ENCODE measurements around the gene DPEP1. TPM values are rescaled to one million over a fixed set of nuclear protein-coding genes. Genes with fewer than 3 reads are reported as not detected.
"Not testable (repeated sequence)": the region's sequence is repeated elsewhere in the genome, so short reads cannot be mapped to it uniquely, and the experiment has no call there.

Gene DPEP1
- total RNA-seq, 1 donor from 2014 or later = 0.24 TPM

DNA sequence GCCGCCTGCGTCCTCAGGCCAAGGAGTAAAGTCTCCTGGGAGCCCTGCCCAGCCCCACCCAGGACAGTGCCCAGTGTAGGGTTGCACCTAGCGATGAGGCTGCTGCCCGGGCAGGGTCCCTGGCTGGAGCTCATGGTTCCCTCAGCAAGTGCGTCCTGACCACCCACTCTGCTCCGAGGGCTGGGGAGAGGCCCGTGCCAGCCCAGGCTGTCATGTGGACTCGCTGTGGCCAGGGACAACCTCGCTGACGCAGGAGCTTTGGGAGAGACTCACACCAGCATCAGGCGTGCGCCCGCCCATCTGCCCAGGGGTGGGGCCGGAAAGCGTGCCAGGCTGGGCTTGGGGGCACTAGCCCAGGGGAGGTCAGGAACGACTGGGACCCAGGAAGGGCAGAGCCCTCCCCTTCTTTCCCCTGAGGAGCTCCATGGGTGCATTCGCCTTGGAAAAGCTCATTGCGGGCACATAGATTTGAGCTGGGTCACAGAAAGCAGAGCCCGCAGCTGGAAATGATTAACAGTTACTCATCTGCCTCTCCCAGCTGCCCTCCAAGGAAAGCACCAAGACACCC, 19.7 kb downstream of the DPEP1 start:
- Histone ChIP-seq H4K20me1 (ENCODE audit: low read depth) (no peaks in the 10 kb centered on the region), H3K4me1 (no peaks in the 10 kb centered on the region), H3K36me3 (no peaks in the 10 kb centered on the region), H3K79me2 (ENCODE audit: low read depth) (no peaks in the 10 kb centered on the region), H3K4me3 (no peak overlapping the region), H3K27me3 (peaks cover 24% of the 10 kb centered on the region), H3F3A (ENCODE audit: low read depth) (no peaks in the 10 kb centered on the region), H2AFZ (replicated peaks) (no peak overlapping the region), H3K4me2 (no peak overlapping the region), H3K9ac (no peak overlapping the region), H3K9me3 (ENCODE audit: low read depth) (no peaks in the 10 kb centered on the region), H3K27ac (no peak overlapping the region)
- Mint-ChIP-seq H3K27ac (no peak overlapping the region), H3K27me3 (ENCODE audit: insufficient read depth, low read depth) (peaks cover 19% of the 10 kb centered on the region), H3K4me1 (no peaks in the 10 kb centered on the region), H3K9me3 (no peaks in the 10 kb centered on the region), H3K4me3 (no peak overlapping the region), H3K36me3 (no peaks in the 10 kb centered on the region)
- TF ChIP-seq EZH2phosphoT487 (IDR thresholded peaks at IDR 0.05) (no peak), EZH2 (IDR thresholded peaks at IDR 0.05) (no peak)
- TF ChIP-seq, protein P1, sequence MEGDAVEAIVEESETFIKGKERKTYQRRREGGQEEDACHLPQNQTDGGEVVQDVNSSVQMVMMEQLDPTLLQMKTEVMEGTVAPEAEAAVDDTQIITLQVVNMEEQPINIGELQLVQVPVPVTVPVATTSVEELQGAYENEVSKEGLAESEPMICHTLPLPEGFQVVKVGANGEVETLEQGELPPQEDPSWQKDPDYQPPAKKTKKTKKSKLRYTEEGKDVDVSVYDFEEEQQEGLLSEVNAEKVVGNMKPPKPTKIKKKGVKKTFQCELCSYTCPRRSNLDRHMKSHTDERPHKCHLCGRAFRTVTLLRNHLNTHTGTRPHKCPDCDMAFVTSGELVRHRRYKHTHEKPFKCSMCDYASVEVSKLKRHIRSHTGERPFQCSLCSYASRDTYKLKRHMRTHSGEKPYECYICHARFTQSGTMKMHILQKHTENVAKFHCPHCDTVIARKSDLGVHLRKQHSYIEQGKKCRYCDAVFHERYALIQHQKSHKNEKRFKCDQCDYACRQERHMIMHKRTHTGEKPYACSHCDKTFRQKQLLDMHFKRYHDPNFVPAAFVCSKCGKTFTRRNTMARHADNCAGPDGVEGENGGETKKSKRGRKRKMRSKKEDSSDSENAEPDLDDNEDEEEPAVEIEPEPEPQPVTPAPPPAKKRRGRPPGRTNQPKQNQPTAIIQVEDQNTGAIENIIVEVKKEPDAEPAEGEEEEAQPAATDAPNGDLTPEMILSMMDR (IDR thresholded peaks at IDR 0.05) = no peak
- DNase-seq (ENCODE audit: low spot score) = no peak

DNA sequence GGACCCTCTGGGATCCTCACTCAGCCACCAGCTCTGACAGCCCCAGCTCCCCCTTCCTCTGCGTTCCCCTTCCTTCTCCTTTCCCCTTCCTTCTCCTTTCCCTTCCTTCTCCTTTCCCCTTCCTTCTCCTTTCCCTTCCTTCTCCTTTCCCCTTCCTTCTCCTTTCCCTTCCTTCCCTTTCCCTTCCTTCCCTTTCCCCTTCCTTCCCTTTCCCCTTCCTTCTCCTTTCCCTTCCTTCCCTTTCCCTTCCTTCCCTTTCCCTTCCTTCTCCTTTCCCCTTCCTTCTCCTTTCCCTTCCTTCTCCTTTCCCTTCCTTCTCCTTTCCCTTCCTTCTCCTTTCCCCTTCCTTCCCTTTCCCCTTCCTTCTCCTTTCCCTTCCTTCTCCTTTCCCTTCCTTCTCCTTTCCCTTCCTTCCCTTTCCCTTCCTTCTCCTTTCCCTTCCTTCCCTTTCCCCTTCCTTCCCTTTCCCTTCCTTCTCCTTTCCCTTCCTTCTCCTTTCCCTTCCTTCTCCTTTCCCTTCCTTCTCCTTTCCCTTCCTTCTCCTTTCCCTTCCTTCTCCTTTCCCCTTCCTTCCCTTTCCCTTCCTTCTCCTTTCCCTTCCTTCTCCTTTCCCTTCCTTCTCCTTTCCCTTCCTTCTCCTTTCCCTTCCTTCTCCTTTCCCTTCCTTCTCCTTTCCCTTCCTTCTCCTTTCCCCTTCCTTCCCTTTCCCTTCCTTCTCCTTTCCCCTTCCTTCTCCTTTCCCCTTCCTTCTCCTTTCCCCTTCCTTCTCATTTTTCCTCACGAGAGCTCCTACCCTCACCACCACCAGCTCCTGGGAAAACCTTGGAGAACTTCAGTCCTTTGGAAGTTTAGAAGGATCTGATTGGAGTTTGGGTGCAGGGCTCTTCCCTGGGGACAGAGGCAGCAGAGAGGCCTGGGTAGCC, 21.3 kb downstream of the DPEP1 start:
- not testable (repeated sequence) for H3K79me2 ChIP-seq (ENCODE audit: low read depth); H3K9me3 ChIP-seq (ENCODE audit: low read depth); H3K4me3 ChIP-seq; H3K9ac ChIP-seq; DNase-seq (ENCODE audit: low spot score); H3K27ac Mint-ChIP-seq; H3K36me3 ChIP-seq; H3K27ac ChIP-seq; H3K9me3 Mint-ChIP-seq; H3K4me1 Mint-ChIP-seq; H3K4me2 ChIP-seq; H2AFZ ChIP-seq (replicated peaks); H3K4me1 ChIP-seq; H3K36me3 Mint-ChIP-seq; H3F3A ChIP-seq (ENCODE audit: low read depth); H3K4me3 Mint-ChIP-seq; H4K20me1 ChIP-seq (ENCODE audit: low read depth)
- H3K27me3 ChIP-seq = peaks cover 24% of the 10 kb centered on the region
- H3K27me3 Mint-ChIP-seq (ENCODE audit: insufficient read depth, low read depth) = peaks cover 21% of the 10 kb centered on the region

DNA sequence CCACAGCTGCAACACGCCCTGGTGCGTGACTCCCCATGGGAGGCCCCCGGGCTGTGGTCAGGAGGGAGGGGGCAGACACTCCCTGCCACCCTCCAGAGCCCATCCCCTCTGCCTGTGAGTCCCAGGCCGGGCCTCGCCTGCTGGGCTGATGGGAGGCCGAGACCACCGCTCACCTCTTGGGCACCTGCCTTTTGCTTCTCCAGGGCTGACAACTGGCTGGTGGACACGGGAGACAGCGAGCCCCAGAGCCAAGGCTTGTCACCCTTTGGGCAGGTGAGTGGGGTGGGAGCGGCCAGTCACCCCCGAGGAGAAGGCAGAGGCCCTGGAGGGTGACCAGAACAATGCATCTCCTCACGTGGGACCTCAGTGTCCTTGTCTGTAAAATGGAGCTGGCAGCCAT, 23.2 kb downstream of the DPEP1 start:
- no peak overlapping the region for H3K27ac ChIP-seq
- H3K4me1 ChIP-seq = no peaks in the 10 kb centered on the region
- Mint-ChIP-seq H3K27me3 (ENCODE audit: insufficient read depth, low read depth) (peaks cover 21% of the 10 kb centered on the region), H3K4me3 (no peak overlapping the region), H3K9me3 (no peaks in the 10 kb centered on the region), H3K27ac (no peak overlapping the region), H3K36me3 (no peaks in the 10 kb centered on the region), H3K4me1 (peaks cover 10% of the 10 kb centered on the region)
- no peak overlapping the region for H3K9ac ChIP-seq
- H3K36me3 ChIP-seq = no peaks in the 10 kb centered on the region
- no peak overlapping the region for H3K4me2 ChIP-seq
- H4K20me1 ChIP-seq (ENCODE audit: low read depth) = no peaks in the 10 kb centered on the region
- DNase-seq (ENCODE audit: low spot score) = no peak
- no peak for TF ChIP-seq EZH2phosphoT487 (IDR thresholded peaks at IDR 0.05)
- TF ChIP-seq, protein P1 (IDR thresholded peaks at IDR 0.05) = no peak
- TF ChIP-seq EZH2 (IDR thresholded peaks at IDR 0.05) = no peak
- H3K79me2 ChIP-seq (ENCODE audit: low read depth) = no peaks in the 10 kb centered on the region
- H3K9me3 ChIP-seq (ENCODE audit: low read depth) = no peaks in the 10 kb centered on the region
- no peak overlapping the region for H3K4me3 ChIP-seq
- H3K27me3 ChIP-seq = peaks cover 24% of the 10 kb centered on the region
- H2AFZ ChIP-seq (replicated peaks) = no peak overlapping the region
- H3F3A ChIP-seq (ENCODE audit: low read depth) = peaks cover 2% of the 10 kb centered on the region

DNA sequence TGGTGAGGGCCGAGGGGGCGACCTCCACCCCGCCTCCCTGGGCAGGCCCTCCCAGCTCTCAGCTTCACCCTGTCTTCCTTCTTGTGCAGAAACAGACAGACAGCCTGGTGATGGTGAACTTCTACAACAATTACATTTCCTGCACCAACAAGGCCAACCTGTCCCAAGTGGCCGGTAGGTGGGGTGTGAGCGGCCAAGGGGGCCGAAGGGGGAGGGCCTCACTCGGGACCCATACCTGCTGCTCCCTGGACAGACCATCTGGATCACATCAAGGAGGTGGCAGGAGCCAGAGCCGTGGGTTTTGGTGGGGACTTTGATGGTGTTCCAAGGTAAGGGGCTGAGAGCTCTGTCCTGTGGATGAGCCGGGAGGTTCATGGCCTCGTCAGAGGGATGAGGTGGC, 23.9 kb downstream of the DPEP1 start:
- Mint-ChIP-seq H3K4me3 (no peak overlapping the region), H3K9me3 (no peaks in the 10 kb centered on the region), H3K4me1 (peaks cover 10% of the 10 kb centered on the region), H3K36me3 (no peaks in the 10 kb centered on the region), H3K27ac (no peak overlapping the region), H3K27me3 (ENCODE audit: insufficient read depth, low read depth) (peaks cover 21% of the 10 kb centered on the region)
- Histone ChIP-seq H3K4me1 (no peaks in the 10 kb centered on the region), H3K4me3 (no peak overlapping the region), H3K36me3 (no peaks in the 10 kb centered on the region), H3K27me3 (peaks cover 24% of the 10 kb centered on the region), H2AFZ (replicated peaks) (no peak overlapping the region), H3K9me3 (ENCODE audit: low read depth) (no peaks in the 10 kb centered on the region), H3K79me2 (ENCODE audit: low read depth) (no peaks in the 10 kb centered on the region), H3F3A (ENCODE audit: low read depth) (peaks cover 3% of the 10 kb centered on the region), H3K9ac (no peak overlapping the region), H4K20me1 (ENCODE audit: low read depth) (no peaks in the 10 kb centered on the region), H3K27ac (no peak overlapping the region), H3K4me2 (no peak overlapping the region)
- no peak for DNase-seq (ENCODE audit: low spot score)
- TF ChIP-seq EZH2 (IDR thresholded peaks at IDR 0.05) (no peak), EZH2phosphoT487 (IDR thresholded peaks at IDR 0.05) (no peak)
- TF ChIP-seq, protein P1 (IDR thresholded peaks at IDR 0.05) = no peak
